Uterus (tissue), 2 donors: ENCODE data around the gene OTOS.

Experiments used
- CTCF ChIP-seq, 4 experiments: fragments of 200-600 bp in 2 of 4; fragments of 450-650 bp in 2 of 4; sonication (generic) in 2 of 4; IDR thresholded peaks; one replicate each; pipeline ENCODE4 v1.5.1; 2016 to 2019; ENCODE audit warnings: antibody characterized with exemption in 4 of 4, mild to moderate bottlenecking in 2 of 4, moderate library complexity in 1 of 4
- POLR2A ChIP-seq, 2 donors: fragments of 450-650 bp; IDR thresholded peaks; one replicate each; pipeline ENCODE4 v1.6.1; 2016; ENCODE audit warnings: antibody characterized with exemption in 2 of 2, mild to moderate bottlenecking in 1 of 2, moderate library complexity in 1 of 2

- TF ChIP-seq POLR2A (IDR thresholded peaks at IDR 0.05) (no peak), CTCF (IDR thresholded peaks at IDR 0.05) (no peak)
Observed at GRCh38 chr2:240114233-240114632, 26.2 kb downstream of the OTOS start.
